ENCODE measurements around the gene NCAM1.

GRCh38 chr11:112962579-112963367 is 1.6 kb downstream of the NCAM1 start:
- no peak for TF ChIP-seq CTCF (IDR thresholded peaks at IDR 0.05; ENCODE audit: borderline replicate concordance, extremely low read depth, low read length, poor library complexity, severe bottlenecking)
- TF ChIP-seq EZH2 (IDR thresholded peaks at IDR 0.05; ENCODE audit: borderline replicate concordance, low read depth, low read length, severe bottlenecking), result no peak
